ENCODE data around the gene L3MBTL4. TPM values are rescaled to one million over a fixed set of nuclear protein-coding genes. Genes with fewer than 3 reads are reported as not detected.

The L3MBTL4 gene
- total RNA-seq, 1 donor from 2014 or later = under 0.01 TPM

DNA sequence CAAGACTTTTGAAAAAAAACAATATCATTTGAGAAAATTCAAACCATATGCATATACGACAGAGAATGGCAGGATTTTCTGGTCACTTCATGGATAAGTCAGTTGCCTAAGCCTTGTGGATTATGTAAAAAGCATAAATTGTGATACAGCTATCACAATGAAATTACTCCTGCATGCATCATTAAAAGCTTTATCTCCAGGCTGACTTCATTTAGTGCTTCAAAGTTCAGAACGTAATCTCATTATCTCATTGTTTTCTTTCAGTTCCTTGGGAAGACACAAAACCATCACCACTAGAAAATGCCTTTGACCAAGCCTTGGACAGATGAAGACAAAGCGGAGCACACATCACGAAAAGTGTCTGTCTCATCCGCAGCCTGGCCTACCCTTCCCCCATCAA, 57.0 kb downstream of the L3MBTL4 start:
- no peaks in the 10 kb centered on the region for H3K27me3 ChIP-seq (ENCODE audit: control insufficient read depth, insufficient read depth, low read length)
- no peak for DNase-seq (ENCODE audit: low read depth)
- TF ChIP-seq, protein P1, sequence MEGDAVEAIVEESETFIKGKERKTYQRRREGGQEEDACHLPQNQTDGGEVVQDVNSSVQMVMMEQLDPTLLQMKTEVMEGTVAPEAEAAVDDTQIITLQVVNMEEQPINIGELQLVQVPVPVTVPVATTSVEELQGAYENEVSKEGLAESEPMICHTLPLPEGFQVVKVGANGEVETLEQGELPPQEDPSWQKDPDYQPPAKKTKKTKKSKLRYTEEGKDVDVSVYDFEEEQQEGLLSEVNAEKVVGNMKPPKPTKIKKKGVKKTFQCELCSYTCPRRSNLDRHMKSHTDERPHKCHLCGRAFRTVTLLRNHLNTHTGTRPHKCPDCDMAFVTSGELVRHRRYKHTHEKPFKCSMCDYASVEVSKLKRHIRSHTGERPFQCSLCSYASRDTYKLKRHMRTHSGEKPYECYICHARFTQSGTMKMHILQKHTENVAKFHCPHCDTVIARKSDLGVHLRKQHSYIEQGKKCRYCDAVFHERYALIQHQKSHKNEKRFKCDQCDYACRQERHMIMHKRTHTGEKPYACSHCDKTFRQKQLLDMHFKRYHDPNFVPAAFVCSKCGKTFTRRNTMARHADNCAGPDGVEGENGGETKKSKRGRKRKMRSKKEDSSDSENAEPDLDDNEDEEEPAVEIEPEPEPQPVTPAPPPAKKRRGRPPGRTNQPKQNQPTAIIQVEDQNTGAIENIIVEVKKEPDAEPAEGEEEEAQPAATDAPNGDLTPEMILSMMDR (IDR thresholded peaks at IDR 0.05; ENCODE audit: insufficient read depth, low read length, severe bottlenecking) = no peak
- no peak overlapping the region for H3K4me3 ChIP-seq (ENCODE audit: low read depth, low read length)
- FAIRE-seq = no peak
- no peaks in the 10 kb centered on the region for H3K36me3 ChIP-seq (ENCODE audit: control insufficient read depth, insufficient read depth, low read length)

DNA sequence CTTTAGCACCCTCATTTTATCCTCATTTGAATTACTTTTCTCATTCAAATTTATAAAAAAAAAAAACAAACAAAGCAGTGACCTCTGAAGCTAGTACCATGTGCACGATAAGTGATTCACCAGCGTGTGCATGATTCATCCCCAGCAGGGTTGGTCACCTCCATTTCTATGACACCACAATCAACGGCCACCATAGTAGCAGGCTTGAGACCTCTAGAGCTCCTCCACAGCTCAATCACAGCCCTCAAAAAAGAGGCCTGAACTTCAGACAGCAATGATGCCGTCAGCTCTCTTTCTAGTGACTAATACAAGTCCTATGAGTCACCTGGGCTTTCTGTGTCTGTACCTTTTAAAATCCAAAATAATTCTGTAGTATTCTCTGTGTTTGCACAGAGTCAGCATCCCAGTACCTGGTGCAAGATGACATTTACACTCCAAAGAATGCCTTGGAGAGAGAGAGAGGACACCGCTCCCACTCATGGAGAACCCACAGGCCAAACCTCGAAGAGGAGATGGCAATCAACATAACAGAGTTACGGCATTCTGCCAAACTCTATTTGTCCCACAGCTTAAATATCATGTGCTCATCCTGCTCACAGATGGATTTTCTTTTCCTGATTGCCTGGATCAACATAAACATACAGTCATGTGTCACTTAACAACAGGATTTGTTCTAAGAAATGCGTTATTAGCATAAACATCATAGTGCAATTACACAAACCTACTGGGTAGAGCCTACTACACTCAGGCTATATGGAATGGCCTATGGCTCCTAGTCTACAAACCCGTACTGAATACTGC, 58.7 kb downstream of the L3MBTL4 start:
- FAIRE-seq (no peak), DNase-seq (ENCODE audit: low read depth) (peak; percentile 64)
- H3K36me3 ChIP-seq (ENCODE audit: control insufficient read depth, insufficient read depth, low read length) = no peaks in the 10 kb centered on the region
- TF ChIP-seq, protein P1 (IDR thresholded peaks at IDR 0.05; ENCODE audit: insufficient read depth, low read length, severe bottlenecking) = no peak
- H3K4me3 ChIP-seq (ENCODE audit: low read depth, low read length) = no peak overlapping the region
- H3K27me3 ChIP-seq (ENCODE audit: control insufficient read depth, insufficient read depth, low read length) = no peaks in the 10 kb centered on the region

DNA sequence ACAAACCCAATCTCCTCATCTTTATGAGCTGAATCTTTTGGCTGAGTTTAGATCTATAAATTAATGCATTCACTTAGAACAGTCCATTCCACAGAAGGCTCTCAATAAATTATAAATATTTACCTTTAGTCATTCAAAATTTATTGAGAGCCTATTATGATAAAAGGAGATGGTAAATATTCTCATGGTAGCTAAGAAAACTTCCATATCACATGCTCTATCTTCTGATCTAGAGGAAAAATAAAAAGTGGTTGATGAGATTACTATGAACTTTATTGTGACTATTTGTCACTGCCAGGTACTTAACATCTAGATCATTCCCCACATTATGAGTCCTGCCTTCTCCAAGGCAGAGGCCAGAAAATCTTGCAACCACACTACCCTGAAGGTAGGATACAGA, 62.4 kb downstream of the L3MBTL4 start:
- TF ChIP-seq, protein P1 (IDR thresholded peaks at IDR 0.05; ENCODE audit: insufficient read depth, low read length, severe bottlenecking) = no peak
- DNase-seq (ENCODE audit: low read depth) (no peak), FAIRE-seq (no peak)
- Histone ChIP-seq H3K36me3 (ENCODE audit: control insufficient read depth, insufficient read depth, low read length) (no peaks in the 10 kb centered on the region), H3K27me3 (ENCODE audit: control insufficient read depth, insufficient read depth, low read length) (no peaks in the 10 kb centered on the region), H3K4me3 (ENCODE audit: low read depth, low read length) (no peak overlapping the region)

DNA sequence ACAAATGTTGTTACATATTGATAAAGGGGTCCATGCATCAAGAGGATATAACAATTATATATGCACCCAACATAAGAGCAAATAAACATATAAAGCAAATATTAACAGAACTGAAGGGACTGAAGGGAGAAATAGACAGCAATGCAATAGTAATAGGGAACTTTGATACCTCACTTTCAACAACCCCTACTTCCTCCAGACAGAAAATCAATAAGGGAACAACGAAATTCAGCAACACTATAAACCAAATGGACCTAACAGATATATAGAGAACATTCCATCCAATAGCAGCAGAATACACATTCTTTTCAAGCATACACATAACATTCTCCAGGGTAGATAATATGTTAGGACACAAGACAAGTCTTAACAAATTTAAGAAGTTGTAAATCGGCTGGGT, 71.7 kb downstream of the L3MBTL4 start:
- DNase-seq (ENCODE audit: low read depth) (no peak), FAIRE-seq (no peak)
- no peaks in the 10 kb centered on the region for H3K36me3 ChIP-seq (ENCODE audit: control insufficient read depth, insufficient read depth, low read length)
- H3K27me3 ChIP-seq (ENCODE audit: control insufficient read depth, insufficient read depth, low read length) = no peaks in the 10 kb centered on the region
- no peak overlapping the region for H3K4me3 ChIP-seq (ENCODE audit: low read depth, low read length)
- TF ChIP-seq, protein P1 (IDR thresholded peaks at IDR 0.05; ENCODE audit: insufficient read depth, low read length, severe bottlenecking) = no peak

DNA sequence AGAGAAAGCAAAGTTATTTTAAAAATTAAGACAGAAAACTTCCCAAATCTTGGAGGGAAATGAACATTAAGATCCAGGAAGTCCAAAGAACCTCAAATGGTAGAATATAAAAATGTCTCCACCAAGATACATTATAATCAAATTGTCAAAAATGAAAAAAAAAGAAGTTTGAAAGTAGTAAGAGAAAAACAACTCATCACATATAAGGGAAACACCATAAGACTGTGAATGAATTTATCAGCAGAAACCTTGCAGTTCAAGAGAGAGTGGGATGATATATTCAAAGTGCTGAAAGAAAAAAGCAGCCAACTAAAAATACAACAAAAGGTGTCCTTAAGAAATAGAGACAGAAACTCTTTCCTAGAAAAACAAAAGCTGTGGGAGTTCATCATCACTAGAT, 73.0 kb downstream of the L3MBTL4 start:
- Histone ChIP-seq H3K4me3 (ENCODE audit: low read depth, low read length) (no peak overlapping the region), H3K36me3 (ENCODE audit: control insufficient read depth, insufficient read depth, low read length) (no peaks in the 10 kb centered on the region), H3K27me3 (ENCODE audit: control insufficient read depth, insufficient read depth, low read length) (no peaks in the 10 kb centered on the region)
- FAIRE-seq (no peak), DNase-seq (ENCODE audit: low read depth) (no peak)
- TF ChIP-seq, protein P1 (IDR thresholded peaks at IDR 0.05; ENCODE audit: insufficient read depth, low read length, severe bottlenecking) = no peak

DNA sequence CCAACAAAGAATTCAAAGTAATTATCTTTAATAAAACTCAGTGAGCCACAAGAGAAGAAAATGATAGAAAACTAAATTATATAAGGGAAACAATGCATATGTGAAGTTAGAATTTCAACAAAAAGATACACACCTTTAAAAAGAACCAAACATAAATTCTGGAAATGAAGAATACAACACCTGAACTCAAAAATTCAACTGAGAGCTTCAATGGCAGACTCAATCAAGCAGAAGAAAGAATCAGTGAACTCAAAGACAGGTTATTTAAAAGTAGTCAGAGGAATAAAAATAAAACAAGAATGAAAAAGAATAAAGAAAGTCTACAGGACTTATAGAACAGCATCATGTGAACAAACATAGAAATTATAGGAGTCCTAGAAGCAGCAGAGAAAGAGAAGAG, 73.4 kb downstream of the L3MBTL4 start:
- FAIRE-seq (no peak), DNase-seq (ENCODE audit: low read depth) (no peak)
- no peaks in the 10 kb centered on the region for H3K27me3 ChIP-seq (ENCODE audit: control insufficient read depth, insufficient read depth, low read length)
- no peak overlapping the region for H3K4me3 ChIP-seq (ENCODE audit: low read depth, low read length)
- H3K36me3 ChIP-seq (ENCODE audit: control insufficient read depth, insufficient read depth, low read length) = no peaks in the 10 kb centered on the region
- TF ChIP-seq, protein P1 (IDR thresholded peaks at IDR 0.05; ENCODE audit: insufficient read depth, low read length, severe bottlenecking) = no peak
